Pancreas (tissue), 10 donors: ENCODE measurements around the gene MIX23. TPM values are rescaled to one million over a fixed set of nuclear protein-coding genes. Genes with fewer than 3 reads are reported as not detected.
"Not testable (repeated sequence)": the region's sequence is repeated elsewhere in the genome, so short reads cannot be mapped to it uniquely, and the experiment has no call there.

Source experiments
- ATAC-seq, 4 donors: fragments of 200-7000 bp; cut with Tn5 transposase; one replicate each; pipeline versions ENCODE4 v1.8.0 to v1.9.1; 2020; ENCODE audit warnings: mild to moderate bottlenecking in 4 of 4, moderate library complexity in 4 of 4
- DNase-seq, 6 donors: peaks; one replicate each; pipeline ENCODE4 v3.0.0-alpha.2; 2020
- FAIRE-seq: peaks from 2 replicates; lab custom pipeline; 2012; peaks lifted over from hg19 to GRCh38; lab: Jason Lieb, UNC
- H3K27ac ChIP-seq, 4 donors: fragments of 200-600 bp; sonication (generic); 1 replicate in 3 of 4; 2 replicates in 1 of 4; pipeline versions ENCODE4 v1.5.0 to v1.8.0; 2020
- H3K27me3 ChIP-seq, 4 donors: fragments of 200-600 bp; one replicate each; pipeline ENCODE4 v1.8.0; 2021
- H3K36me3 ChIP-seq, 3 donors: fragments of 200-600 bp; sonication (generic) in 1 of 3; one replicate each; pipeline versions ENCODE4 v1.5.0 to v1.8.0; 2020 to 2021
- H3K4me1 ChIP-seq, 3 donors: fragments of 200-600 bp; one replicate each; pipeline ENCODE4 v1.8.0; 2021
- H3K4me3 ChIP-seq, 4 donors: fragments of 200-600 bp; sonication (generic) in 2 of 4; one replicate each; pipeline versions ENCODE4 v1.5.0 to v1.8.0; 2020 to 2021
- H3K9me3 ChIP-seq, 4 donors: fragments of 200-600 bp; one replicate each; pipeline ENCODE4 v1.8.0; 2021
- CTCF ChIP-seq, 4 donors: fragments of 200-600 bp; sonication (generic) in 3 of 4; IDR thresholded peaks; one replicate each; pipeline versions ENCODE4 v1.5.0 to v1.8.0; 2021; ENCODE audit warnings: antibody characterized with exemption in 4 of 4
- WGBS, 2 donors: extraction: QIAGEN DNeasy Blood & Tissue Kit; methylation state at CpG; one replicate each; pipeline ENCODE4 v1.1.7; 2013; 5-methylcytosine and 5-hydroxymethylcytosine counted together
- intact Hi-C, 3 donors: fragments of 100-400 bp; cut with DNase I; formaldehyde crosslinking; loops; one replicate each; pipeline versions ENCODE4 v1.11.1 to v1.14.2; 2022
- polyA plus RNA-seq, 2 donors: library from polyadenylated mRNA; stranded (reverse); fragments of 200-250 nt; gene quantifications; one replicate each; pipeline ENCODE4 v1.2.3, GENCODE V29; 2013
- total RNA-seq, 6 donors: library from RNA; stranded (reverse); fragmentation: NEBNext Ultra II Directional in 4 of 6; extraction: Animal tissue kit (Norgen Biotek cat#: 25700) in 4 of 6; gene quantifications; one replicate each; pipeline versions ENCODE4 v1.2.1 to v1.2.4, GENCODE V29; 2021 to 2023
- donor health status: healthy with polysubstance abuse.
- donor health status: DM: no; HTN: no; CAD: no; lungs with moderate emphysema.
- donor health status: DM: no; HTN: no; CAD: no.
- donor health status: control.
- donor health status: control.
- donor health status: Bipolar disorder and iron deficiency.
- donor health status: DM: yes; HTN: yes; CAD: no.
- donor health status: DM: no; HTN: no; CAD: no.
- donor health status: DM: no; HTN: no; CAD: no.
- donor health status: DM: yes; HTN: yes; CAD: no.

Gene MIX23
- total and polyA plus RNA-seq, 8 donors, result 9.3 to 28.6 (median 14.0) TPM

GRCh38 chr3:122366379-122366749 is 16.7 kb downstream of the MIX23 start:
- WGBS, 2 donors, result 79 to 84% methylated on average over 5 of the region's 5 CpGs
- DNase-seq (no peak), FAIRE-seq (no peak), ATAC-seq (peak in 3 of 4 donors; percentile 19 to 33 (median 25))
- Histone ChIP-seq H3K9me3 (no peaks in the 10 kb centered on the region), H3K36me3 (no peaks in the 10 kb centered on the region), H3K4me3 (no peak overlapping the region), H3K4me1 (peaks cover 35% of the 10 kb centered on the region in 3 donors), H3K27me3 (no peaks in the 10 kb centered on the region), H3K27ac (peak overlapping the region in 2 of 4 donors; percentile 85 to 88)
- intact Hi-C loops, result no loop called here
- TF ChIP-seq CTCF (IDR thresholded peaks at IDR 0.05), result no peak

GRCh38 chr3:122365582-122366378 is 17.3 kb downstream of the MIX23 start:
- peak; percentile 90 for FAIRE-seq
- WGBS, 2 donors, result 49 to 58% methylated on average over 10 of the region's 10 CpGs
- H3K27ac ChIP-seq, result peak overlapping the region; percentile 12 to 88 (median 58)
- intact Hi-C loops, H3K36me3 ChIP-seq, H3K27me3 ChIP-seq, H3K9me3 ChIP-seq, H3K4me3 ChIP-seq: not testable (repeated sequence)
- H3K4me1 ChIP-seq, result peaks cover 35 to 38% (median 38%) of the 10 kb centered on the region in 3 donors
- ATAC-seq, result peak; percentile 92 to 96 (median 95)
- peak in 3 of 6 donors; percentile 51 to 53 (median 52) for DNase-seq

GRCh38 chr3:122365073-122365472 is 18.0 kb downstream of the MIX23 start:
- no peaks in the 10 kb centered on the region for H3K36me3 ChIP-seq
- peaks cover 35 to 38% (median 38%) of the 10 kb centered on the region in 3 donors for H3K4me1 ChIP-seq
- no peaks in the 10 kb centered on the region for H3K27me3 ChIP-seq
- DNase-seq (no peak), FAIRE-seq (no peak), ATAC-seq (peak in 2 of 4 donors; percentile 4 to 18)
- intact Hi-C loops, result no loop called here
- no peaks in the 10 kb centered on the region for H3K9me3 ChIP-seq
- peak overlapping the region; percentile 12 to 88 (median 58) for H3K27ac ChIP-seq
- WGBS, 2 donors, result 58 to 59% methylated on average over 1 of the region's 1 CpG
- no peak overlapping the region for H3K4me3 ChIP-seq
- TF ChIP-seq CTCF (IDR thresholded peaks at IDR 0.05), result no peak

GRCh38 chr3:122364490-122364889 is 18.5 kb downstream of the MIX23 start:
- H3K36me3 ChIP-seq, result no peaks in the 10 kb centered on the region
- WGBS, 2 donors, result 95 to 98% methylated on average over 2 of the region's 2 CpGs
- ATAC-seq (no peak), DNase-seq (no peak), FAIRE-seq (no peak)
- no peaks in the 10 kb centered on the region for H3K27me3 ChIP-seq
- H3K4me3 ChIP-seq, result no peak overlapping the region
- no peak for TF ChIP-seq CTCF (IDR thresholded peaks at IDR 0.05)
- intact Hi-C loops, result no loop called here
- H3K4me1 ChIP-seq, result peaks cover 35 to 38% (median 38%) of the 10 kb centered on the region in 3 donors
- no peaks in the 10 kb centered on the region for H3K9me3 ChIP-seq
- H3K27ac ChIP-seq, result peak overlapping the region; percentile 12 to 88 (median 62)

GRCh38 chr3:122362026-122362425 is 21.0 kb downstream of the MIX23 start:
- ATAC-seq (no peak), FAIRE-seq (peak; percentile 45), DNase-seq (no peak)
- H3K27me3 ChIP-seq, result no peaks in the 10 kb centered on the region
- 74 to 78% methylated on average over 2 of the region's 2 CpGs for WGBS, 2 donors
- intact Hi-C loops, result no loop called here
- TF ChIP-seq CTCF (IDR thresholded peaks at IDR 0.05), result no peak
- no peak overlapping the region for H3K4me3 ChIP-seq
- H3K9me3 ChIP-seq, result no peaks in the 10 kb centered on the region
- peaks cover 35 to 38% (median 38%) of the 10 kb centered on the region in 3 donors for H3K4me1 ChIP-seq
- no peaks in the 10 kb centered on the region for H3K36me3 ChIP-seq
- no peak overlapping the region for H3K27ac ChIP-seq
